Measurements from ENCODE around the gene STXBP5. TPM values are rescaled to one million over a fixed set of nuclear protein-coding genes. Genes with fewer than 3 reads are reported as not detected.

STXBP5 gene
- total RNA-seq, 1 experiment from 2014 or later, result 11.6 TPM

DNA sequence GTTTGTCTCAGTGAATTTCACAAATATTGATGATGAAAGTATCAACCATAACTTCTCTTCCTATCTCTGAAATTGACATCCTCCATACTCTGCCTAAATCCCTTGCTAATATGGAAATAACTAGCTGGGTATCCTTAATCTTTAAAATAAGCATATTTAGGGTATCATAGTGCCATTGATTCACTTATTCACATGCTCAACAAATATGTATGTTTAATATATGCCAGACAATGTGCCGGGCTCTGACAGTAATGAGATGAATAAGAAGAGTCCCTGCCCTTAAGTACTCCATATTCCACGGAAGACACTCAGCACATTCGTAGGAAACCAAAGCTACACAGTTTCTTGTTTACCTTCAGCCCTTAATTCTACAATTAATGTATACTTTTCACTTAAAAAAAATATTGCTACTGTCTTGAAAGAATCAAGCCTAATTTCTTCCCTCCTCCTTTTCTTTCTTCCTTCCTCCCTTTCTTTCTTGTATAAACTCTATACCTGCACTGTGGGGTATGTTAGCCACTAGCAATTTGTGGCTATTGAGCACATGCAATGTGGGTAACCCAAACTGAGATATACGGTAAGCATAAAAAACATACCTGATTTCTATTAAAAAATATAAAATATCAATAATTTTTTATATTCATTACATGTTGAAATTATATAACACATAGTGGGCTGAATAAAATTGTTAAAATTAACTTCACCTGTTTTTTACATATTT is 42.8 kb upstream of the STXBP5 start:
- Histone ChIP-seq H2AFZ (ENCODE audit: low read length) (no peak overlapping the region), H3K56ac (ENCODE audit: insufficient read length, low read depth, low read length) (no peak overlapping the region)
- H3K9me3 Mint-ChIP-seq, result no peaks in the 10 kb centered on the region

More for the DNA sequence above, 42.8 kb upstream of the STXBP5 start:
- H4K5ac ChIP-seq (ENCODE audit: insufficient read length, low read depth, low read length), result no peak overlapping the region
- H3K4me1 Mint-ChIP-seq, result no peaks in the 10 kb centered on the region
- no peak overlapping the region for H3K4me2 ChIP-seq (ENCODE audit: insufficient read depth, insufficient read length, low read length)
- no peak overlapping the region for H3K23ac ChIP-seq (ENCODE audit: insufficient read length, low read depth, low read length)
- no peak overlapping the region for H2BK12ac ChIP-seq (ENCODE audit: insufficient read length, low read depth, low read length)
- no peak for TF ChIP-seq CTCF (conservative IDR thresholded peaks at IDR 0.05)
- no CpG with 5 or more reads among the region's 4 CpGs for WGBS (ENCODE audit: extremely low coverage, insufficient read length, low lambda C conversion rate)
- no peak overlapping the region for H3T11ph ChIP-seq (ENCODE audit: low read length)
- H4K91ac ChIP-seq (ENCODE audit: insufficient read length, low read depth, low read length), result no peak overlapping the region
- no peak overlapping the region for H2BK20ac ChIP-seq (ENCODE audit: low read depth, low read length, poor library complexity, severe bottlenecking)
- no peak overlapping the region for H2BK5ac ChIP-seq (ENCODE audit: insufficient read length, low read length)
- no peaks in the 10 kb centered on the region for H3K23me2 ChIP-seq (ENCODE audit: insufficient read length, low read depth, low read length, poor library complexity, severe bottlenecking)
- no peak overlapping the region for H3K18ac ChIP-seq (ENCODE audit: insufficient read length, low read depth, low read length)
- H2BK120ac ChIP-seq (ENCODE audit: low read depth, low read length, poor library complexity, severe bottlenecking), result no peak overlapping the region
- H3K27me3 ChIP-seq (ENCODE audit: insufficient read depth, low read length), result no peaks in the 10 kb centered on the region
- no peak overlapping the region for H3K4ac ChIP-seq (ENCODE audit: low read depth, low read length)
- no peak for DNase-seq
- no peaks in the 10 kb centered on the region for H3K9me3 ChIP-seq (ENCODE audit: control insufficient read depth, low read depth, low read length)
- no peaks in the 10 kb centered on the region for H3K79me1 ChIP-seq (ENCODE audit: insufficient read depth, low read depth, low read length, poor library complexity, severe bottlenecking)
- no peaks in the 10 kb centered on the region for H3K27me3 Mint-ChIP-seq (ENCODE audit: low read depth)
- no peak overlapping the region for H3K27ac ChIP-seq (ENCODE audit: insufficient read length, low read depth, low read length)
- H3K14ac ChIP-seq (ENCODE audit: insufficient read depth, low read length), result no peak overlapping the region
- no peak overlapping the region for H2BK15ac ChIP-seq (ENCODE audit: low read depth, low read length)
- no peaks in the 10 kb centered on the region for H3K36me3 Mint-ChIP-seq (ENCODE audit: insufficient read depth in 1 of 3, low read depth in 3 of 3)
- no peaks in the 10 kb centered on the region for H3K4me1 ChIP-seq (ENCODE audit: insufficient read depth, low read length)
- no peak overlapping the region for H2AK5ac ChIP-seq (ENCODE audit: insufficient read length, low read length)
- H4K8ac ChIP-seq (replicated peaks; ENCODE audit: insufficient read length, low read depth, low read length), result no peak overlapping the region
- no peaks in the 10 kb centered on the region for H4K20me1 ChIP-seq (ENCODE audit: control insufficient read depth, insufficient read depth, insufficient read length)
- H3K79me2 ChIP-seq (ENCODE audit: insufficient read depth, low read length), result no peaks in the 10 kb centered on the region
- H3K9ac ChIP-seq (ENCODE audit: extremely low read depth, insufficient read length, low read length), result no peak overlapping the region
- H3K27ac Mint-ChIP-seq, result no peak overlapping the region
- no peak overlapping the region for H3K4me3 Mint-ChIP-seq

All from H9 (cell line).